ENCODE data around the gene TUSC7. TPM values are rescaled to one million over a fixed set of nuclear protein-coding genes. Genes with fewer than 3 reads are reported as not detected.

The TUSC7 gene
- total RNA-seq: not detected
- not detected for polyA plus RNA-seq

DNA sequence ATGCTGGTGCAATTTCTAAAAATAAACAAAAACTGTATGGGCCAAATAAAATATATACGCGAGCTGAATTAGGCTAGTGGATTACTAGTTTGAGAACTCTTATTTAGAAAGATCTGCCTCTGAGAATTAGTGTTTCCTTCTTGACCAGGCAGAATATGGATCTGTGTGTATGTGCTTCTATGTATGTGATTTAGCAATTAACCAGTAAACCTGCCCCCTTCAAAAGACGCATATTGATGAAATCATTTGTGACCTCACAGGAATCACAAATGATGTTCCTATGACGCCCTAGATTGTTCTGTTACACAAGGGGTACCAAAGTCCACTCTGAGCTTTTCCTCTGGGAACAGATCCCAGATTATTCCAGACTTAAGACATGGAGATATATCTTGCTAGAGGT, at the start of gene TUSC7:
Gene TUSC7, plus strand, starts transcription at position 301 of the 400 bp plus-strand sequence.
- DNase-seq (ENCODE audit: extremely low spot score): no peak
- Histone ChIP-seq H3K4me3 (ENCODE audit: low read depth, low read length) (no peak within 1 kb of the TSS), H3K27ac (ENCODE audit: low read depth) (no peak within 1 kb of the TSS), H3K36me3 (ENCODE audit: insufficient read depth) (no peaks in the 10 kb centered on the region), H3K4me1 (ENCODE audit: insufficient read depth) (no peaks in the 10 kb centered on the region)
- WGBS: 93% methylated on average over 4 of the region's 4 CpGs

DNA sequence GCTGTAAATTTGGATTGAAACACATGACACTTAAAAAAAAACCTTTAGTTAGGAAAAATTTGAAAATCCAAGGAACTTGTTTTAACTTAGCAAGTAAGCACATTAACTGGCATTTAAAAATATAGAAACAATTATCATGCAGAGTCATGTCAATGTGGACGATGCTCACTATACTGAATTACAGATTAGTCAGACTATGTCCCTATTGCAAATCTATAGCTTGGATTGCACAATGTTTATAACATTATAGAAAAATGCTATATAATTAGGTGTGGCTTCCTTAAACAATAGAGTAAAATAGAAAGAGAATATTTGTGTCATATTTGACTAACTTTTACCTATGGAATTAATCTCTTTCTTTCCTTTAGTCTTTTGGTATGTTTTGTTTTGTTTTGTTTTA, 48.4 kb upstream of the TUSC7 start:
- 95% methylated on average over 1 of the region's 1 CpG for WGBS
- Histone ChIP-seq H3K27ac (ENCODE audit: low read depth) (no peak overlapping the region), H3K36me3 (ENCODE audit: insufficient read depth) (no peaks in the 10 kb centered on the region), H3K4me3 (ENCODE audit: low read depth, low read length) (no peak overlapping the region), H3K4me1 (ENCODE audit: insufficient read depth) (no peaks in the 10 kb centered on the region)
- DNase-seq (ENCODE audit: extremely low spot score): no peak

DNA sequence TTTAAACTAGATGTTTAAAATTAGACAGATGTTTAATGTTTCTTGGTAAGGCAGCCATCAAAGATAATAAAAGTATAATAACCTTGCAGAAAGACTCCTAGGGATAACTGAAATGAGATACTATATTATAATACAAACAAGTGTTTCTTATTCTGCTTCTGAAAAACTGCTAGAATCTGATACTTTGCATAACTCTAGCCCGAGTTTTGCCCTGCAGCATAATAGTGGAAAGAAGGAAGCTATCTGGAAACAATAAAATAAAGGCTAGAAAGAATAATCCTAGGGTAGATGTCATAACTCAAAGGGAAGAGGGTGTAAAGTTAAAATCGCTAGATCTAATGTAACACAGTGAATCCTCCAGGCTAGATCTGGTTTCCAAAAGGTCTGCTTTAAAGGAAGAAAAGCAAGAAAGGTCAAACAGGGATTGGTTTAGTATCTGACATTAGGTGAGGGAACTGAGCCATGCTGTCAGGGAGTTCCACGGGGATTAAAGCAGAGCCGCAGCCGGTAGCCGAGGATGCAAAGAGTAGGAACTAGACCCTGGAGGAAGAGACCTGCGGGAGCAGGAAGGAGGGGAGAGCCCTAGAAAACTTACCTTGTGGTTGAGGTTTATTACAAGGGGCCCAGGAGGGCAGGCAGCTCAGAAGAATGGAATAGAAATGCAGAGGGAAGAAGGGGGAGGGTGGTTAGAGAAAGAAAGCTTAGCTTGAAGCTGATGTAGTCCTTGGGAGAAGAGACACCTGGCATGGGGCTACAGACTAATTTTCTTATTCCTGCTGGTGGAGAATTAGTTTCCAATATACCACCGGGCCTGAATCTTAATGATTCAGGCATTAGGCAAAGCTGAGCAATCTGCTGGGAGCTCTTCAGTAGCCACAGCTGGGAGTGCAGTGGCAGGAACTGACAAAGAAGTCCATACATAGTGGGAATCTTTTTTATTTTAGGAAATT, 46.1 kb upstream of the TUSC7 start:
- Histone ChIP-seq H3K27ac (ENCODE audit: low read depth) (no peak overlapping the region), H3K36me3 (ENCODE audit: insufficient read depth) (no peaks in the 10 kb centered on the region), H3K4me3 (ENCODE audit: low read depth, low read length) (no peak overlapping the region), H3K4me1 (ENCODE audit: insufficient read depth) (no peaks in the 10 kb centered on the region)
- 23% methylated on average over 8 of the region's 8 CpGs for WGBS
- DNase-seq (ENCODE audit: extremely low spot score): peak; percentile 4

DNA sequence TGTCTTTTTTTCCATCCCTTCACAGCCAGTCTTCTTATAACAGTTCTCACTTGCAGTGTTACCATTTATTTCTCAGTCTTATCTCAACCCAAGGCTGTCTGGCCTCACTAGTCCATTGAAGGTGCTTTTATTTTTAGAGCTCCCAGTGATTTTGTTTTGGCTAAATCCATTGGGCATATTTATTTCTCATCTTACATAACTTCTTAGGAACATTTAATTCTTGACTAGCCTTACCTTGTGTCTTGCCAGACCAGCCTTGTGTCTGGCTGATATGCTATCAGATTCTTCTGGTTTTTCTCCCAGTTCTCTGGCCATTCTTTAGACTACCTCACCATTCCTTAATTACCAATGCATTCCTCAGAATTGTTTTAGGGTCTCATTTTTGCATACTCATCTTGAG, 42.3 kb upstream of the TUSC7 start:
- no peak overlapping the region for H3K4me3 ChIP-seq (ENCODE audit: low read depth, low read length)
- H3K36me3 ChIP-seq (ENCODE audit: insufficient read depth): no peaks in the 10 kb centered on the region
- H3K4me1 ChIP-seq (ENCODE audit: insufficient read depth): no peaks in the 10 kb centered on the region
- H3K27ac ChIP-seq (ENCODE audit: low read depth): no peak overlapping the region
- DNase-seq (ENCODE audit: extremely low spot score): no peak

DNA sequence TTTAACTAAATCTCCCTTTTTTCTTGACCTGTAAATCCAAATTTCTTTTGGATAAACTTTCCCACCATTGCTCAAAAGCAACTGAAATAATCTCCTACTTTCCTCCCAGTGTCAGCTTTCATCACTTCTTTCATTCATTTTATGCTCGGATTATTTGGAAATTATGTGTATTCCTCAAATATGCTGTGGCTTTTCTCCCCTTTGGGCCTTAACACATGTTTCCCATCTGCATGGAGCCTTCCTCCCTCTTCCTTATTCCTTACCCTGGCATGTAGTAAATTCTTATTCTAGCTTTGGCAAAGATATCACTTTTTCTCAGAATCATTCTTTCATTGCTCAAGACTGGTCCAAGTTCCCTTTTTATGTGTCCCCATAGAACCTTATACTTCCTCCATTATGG, 41.8 kb upstream of the TUSC7 start:
- WGBS: 91% methylated on average over 1 of the region's 1 CpG
- no peak for DNase-seq (ENCODE audit: extremely low spot score)
- Histone ChIP-seq H3K36me3 (ENCODE audit: insufficient read depth) (no peaks in the 10 kb centered on the region), H3K4me3 (ENCODE audit: low read depth, low read length) (no peak overlapping the region), H3K4me1 (ENCODE audit: insufficient read depth) (no peaks in the 10 kb centered on the region), H3K27ac (ENCODE audit: low read depth) (no peak overlapping the region)

DNA sequence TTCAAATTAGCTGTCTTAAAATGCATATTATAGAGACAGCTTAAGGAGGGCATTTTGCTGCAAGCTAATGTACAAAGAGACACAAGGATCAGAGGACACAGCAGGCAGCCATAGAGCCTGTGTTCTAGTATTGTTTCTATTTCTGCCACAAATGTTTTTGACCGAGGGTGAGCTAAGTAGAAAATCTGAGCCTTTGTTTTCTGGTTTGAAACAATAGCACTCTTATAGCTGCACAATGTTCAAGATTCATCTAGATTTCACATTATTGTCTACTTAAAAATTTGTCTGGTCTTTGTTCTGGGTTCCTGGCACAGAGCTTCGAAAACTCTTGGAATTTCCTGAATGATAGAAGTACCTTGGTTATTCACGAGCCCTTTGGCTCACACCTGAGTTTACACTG, 40.0 kb upstream of the TUSC7 start:
- DNase-seq (ENCODE audit: extremely low spot score): no peak
- H3K4me1 ChIP-seq (ENCODE audit: insufficient read depth): no peaks in the 10 kb centered on the region
- 85% methylated on average over 3 of the region's 3 CpGs for WGBS

DNA sequence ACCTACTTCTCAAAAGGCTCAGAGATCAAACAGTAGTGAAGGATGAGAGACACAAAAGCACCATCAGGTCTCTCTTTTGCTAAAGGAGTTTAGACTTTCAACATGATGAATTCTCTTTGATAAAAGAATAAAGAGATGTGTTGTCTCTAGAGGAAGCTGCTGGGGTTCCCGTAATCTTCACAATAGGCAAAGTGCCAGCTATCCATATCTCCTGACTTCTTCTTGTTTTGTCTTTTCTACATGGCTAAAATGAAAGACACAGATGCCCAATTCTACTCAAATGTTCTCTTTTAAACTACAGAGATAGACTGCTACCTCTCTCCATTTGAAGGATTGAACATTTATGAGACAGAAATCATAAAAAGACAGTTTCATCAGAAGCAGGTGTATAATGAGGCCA, 38.4 kb upstream of the TUSC7 start:
- Histone ChIP-seq H3K4me1 (ENCODE audit: insufficient read depth) (no peaks in the 10 kb centered on the region), H3K36me3 (ENCODE audit: insufficient read depth) (no peaks in the 10 kb centered on the region), H3K27ac (ENCODE audit: low read depth) (no peak overlapping the region), H3K4me3 (ENCODE audit: low read depth, low read length) (no peak overlapping the region)
- WGBS: 26% methylated on average over 1 of the region's 1 CpG
- DNase-seq (ENCODE audit: extremely low spot score): no peak

More for the DNA sequence above, 40.0 kb upstream of the TUSC7 start:
- Histone ChIP-seq H3K36me3 (ENCODE audit: insufficient read depth) (no peaks in the 10 kb centered on the region), H3K27ac (ENCODE audit: low read depth) (no peak overlapping the region), H3K4me3 (ENCODE audit: low read depth, low read length) (no peak overlapping the region)

DNA sequence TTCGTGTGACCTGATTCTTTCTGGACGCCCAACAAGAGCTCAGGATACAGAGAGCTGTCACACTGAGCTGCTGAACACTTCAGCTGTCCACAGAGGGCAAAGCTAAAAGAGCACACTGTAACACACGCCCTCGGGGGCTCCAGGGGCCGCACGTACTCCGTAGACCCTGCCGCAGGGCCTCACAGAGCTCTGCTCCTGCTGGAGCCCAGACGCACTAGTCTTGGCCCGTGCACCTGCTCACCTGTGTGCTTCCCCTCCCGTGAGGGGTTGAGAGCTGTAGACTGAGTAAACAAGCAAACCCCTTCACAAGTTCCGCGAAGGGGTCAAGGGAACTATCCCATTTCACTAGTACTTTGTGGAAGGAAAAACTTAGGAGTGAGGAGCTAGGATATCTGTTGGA, 30.7 kb upstream of the TUSC7 start:
- WGBS: 77% methylated on average over 13 of the region's 13 CpGs
- H3K36me3 ChIP-seq (ENCODE audit: insufficient read depth): no peaks in the 10 kb centered on the region
- no peaks in the 10 kb centered on the region for H3K4me1 ChIP-seq (ENCODE audit: insufficient read depth)

DNA sequence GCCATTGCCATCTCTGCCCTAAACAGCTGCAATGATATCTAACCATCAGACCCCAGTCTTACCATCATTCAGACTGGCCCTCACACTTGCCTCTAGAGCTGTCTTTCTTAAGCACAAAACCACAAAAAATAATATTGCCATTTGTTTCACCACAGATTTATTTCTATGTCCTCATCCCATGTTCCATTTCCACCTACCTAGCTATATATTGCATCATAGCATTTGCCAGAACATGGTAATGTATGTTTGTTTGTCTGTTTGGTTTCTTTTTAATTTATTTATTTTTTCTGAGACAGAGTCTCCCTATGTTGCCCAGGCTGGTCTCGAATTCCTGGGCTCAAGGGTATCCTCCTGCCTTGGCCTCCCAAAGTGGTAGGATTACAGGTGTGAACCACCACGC, 18.5 kb upstream of the TUSC7 start:
- 86% methylated on average over 2 of the region's 2 CpGs for WGBS
- no peak overlapping the region for H3K4me3 ChIP-seq (ENCODE audit: low read depth, low read length)
- no peaks in the 10 kb centered on the region for H3K36me3 ChIP-seq (ENCODE audit: insufficient read depth)
- no peaks in the 10 kb centered on the region for H3K4me1 ChIP-seq (ENCODE audit: insufficient read depth)
- no peak overlapping the region for H3K27ac ChIP-seq (ENCODE audit: low read depth)
- DNase-seq (ENCODE audit: extremely low spot score): no peak

More for the DNA sequence above, 30.7 kb upstream of the TUSC7 start:
- no peak for DNase-seq (ENCODE audit: extremely low spot score)
- Histone ChIP-seq H3K4me3 (ENCODE audit: low read depth, low read length) (no peak overlapping the region), H3K27ac (ENCODE audit: low read depth) (no peak overlapping the region)

DNA sequence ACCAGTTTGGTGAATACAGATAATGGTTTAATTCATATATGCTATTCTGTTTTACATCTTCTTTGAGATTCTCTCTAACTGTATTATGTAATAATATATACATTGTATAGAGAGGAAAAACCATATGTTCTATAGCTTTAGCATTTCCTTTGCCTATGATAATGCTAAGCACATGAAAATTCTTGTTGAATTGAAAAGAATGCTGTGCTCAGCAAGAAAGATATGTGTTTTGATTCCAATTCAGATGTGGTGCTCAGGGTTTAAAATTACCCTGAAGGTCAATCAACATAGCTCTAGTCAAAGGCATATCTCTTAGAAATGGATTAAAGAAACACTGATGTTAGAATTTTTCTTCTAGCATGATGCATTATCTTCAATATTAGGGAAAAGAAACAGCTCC, 8.5 kb upstream of the TUSC7 start:
- H3K4me1 ChIP-seq (ENCODE audit: insufficient read depth): no peaks in the 10 kb centered on the region
- DNase-seq (ENCODE audit: extremely low spot score): no peak
- no peaks in the 10 kb centered on the region for H3K36me3 ChIP-seq (ENCODE audit: insufficient read depth)
- H3K27ac ChIP-seq (ENCODE audit: low read depth): no peak overlapping the region
- no peak overlapping the region for H3K4me3 ChIP-seq (ENCODE audit: low read depth, low read length)

DNA sequence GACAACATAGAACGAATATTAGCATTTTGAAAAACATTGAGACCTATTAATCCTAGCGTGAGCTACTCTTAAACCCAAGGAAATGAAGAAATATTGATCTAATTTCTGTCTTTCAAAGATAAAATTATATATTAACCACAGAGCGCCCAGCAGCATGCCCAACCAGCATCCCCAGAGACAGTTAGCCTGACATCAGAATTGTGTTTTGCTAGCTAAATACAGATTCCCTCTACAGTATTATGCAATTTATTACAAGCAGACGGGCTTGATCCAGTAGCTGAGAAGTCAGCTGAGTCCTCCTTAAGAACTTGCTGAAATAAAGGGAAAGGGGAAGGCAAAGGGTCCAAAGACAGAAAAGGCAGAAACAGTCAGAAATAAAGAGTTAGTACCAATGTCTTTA, 7.2 kb upstream of the TUSC7 start:
- H3K27ac ChIP-seq (ENCODE audit: low read depth): no peak overlapping the region
- no peaks in the 10 kb centered on the region for H3K4me1 ChIP-seq (ENCODE audit: insufficient read depth)
- H3K36me3 ChIP-seq (ENCODE audit: insufficient read depth): no peaks in the 10 kb centered on the region
- WGBS: 82% methylated on average over 4 of the region's 4 CpGs
- DNase-seq (ENCODE audit: extremely low spot score): no peak
- H3K4me3 ChIP-seq (ENCODE audit: low read depth, low read length): no peak overlapping the region

DNA sequence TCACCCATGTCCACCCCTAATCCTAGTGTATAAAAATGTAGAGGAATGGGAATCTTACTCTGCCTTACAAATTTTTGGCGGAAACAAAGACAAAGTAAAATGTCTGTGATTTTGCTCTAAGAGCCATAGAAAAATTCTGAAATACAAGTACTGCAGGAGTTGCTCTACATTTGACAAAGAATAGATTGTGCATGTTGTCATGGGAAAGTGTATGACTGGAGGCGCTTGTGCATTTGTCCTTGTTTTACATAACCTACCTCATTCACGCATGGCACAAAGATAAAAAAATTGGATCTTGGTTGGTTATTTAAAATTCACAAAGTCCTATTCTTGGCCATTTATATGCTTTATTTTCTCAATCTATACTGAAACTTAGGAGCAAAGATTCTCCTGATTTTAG, 2.0 kb upstream of the TUSC7 start:
- Histone ChIP-seq H3K36me3 (ENCODE audit: insufficient read depth) (no peaks in the 10 kb centered on the region), H3K4me3 (ENCODE audit: low read depth, low read length) (no peak overlapping the region), H3K4me1 (ENCODE audit: insufficient read depth) (no peaks in the 10 kb centered on the region), H3K27ac (ENCODE audit: low read depth) (no peak overlapping the region)
- 92% methylated on average over 3 of the region's 3 CpGs for WGBS
- DNase-seq (ENCODE audit: extremely low spot score): no peak

DNA sequence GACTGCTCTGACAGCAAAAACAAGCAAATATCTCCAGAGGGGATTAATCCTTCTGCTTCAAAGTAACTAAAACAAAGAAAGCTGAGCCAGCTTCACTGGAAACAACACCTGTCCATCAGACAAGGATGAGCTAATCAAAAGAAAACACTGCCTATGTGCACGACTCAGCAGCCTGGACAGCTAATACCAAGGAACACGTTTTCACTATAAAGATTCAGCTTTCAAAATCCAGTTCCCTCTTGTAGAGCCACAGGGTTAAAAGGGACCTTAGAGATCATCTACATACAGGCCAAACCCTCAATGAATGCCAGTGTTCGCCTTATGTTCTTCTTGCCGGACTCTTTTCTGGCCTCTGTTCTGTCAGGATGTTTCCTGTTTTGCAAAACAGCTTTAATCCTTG, 6.9 kb downstream of the TUSC7 start:
- no peaks in the 10 kb centered on the region for H3K4me1 ChIP-seq (ENCODE audit: insufficient read depth)
- H3K36me3 ChIP-seq (ENCODE audit: insufficient read depth): no peaks in the 10 kb centered on the region
- no peak overlapping the region for H3K27ac ChIP-seq (ENCODE audit: low read depth)
- 68% methylated on average over 4 of the region's 4 CpGs for WGBS
- no peak overlapping the region for H3K4me3 ChIP-seq (ENCODE audit: low read depth, low read length)
- DNase-seq (ENCODE audit: extremely low spot score): no peak

DNA sequence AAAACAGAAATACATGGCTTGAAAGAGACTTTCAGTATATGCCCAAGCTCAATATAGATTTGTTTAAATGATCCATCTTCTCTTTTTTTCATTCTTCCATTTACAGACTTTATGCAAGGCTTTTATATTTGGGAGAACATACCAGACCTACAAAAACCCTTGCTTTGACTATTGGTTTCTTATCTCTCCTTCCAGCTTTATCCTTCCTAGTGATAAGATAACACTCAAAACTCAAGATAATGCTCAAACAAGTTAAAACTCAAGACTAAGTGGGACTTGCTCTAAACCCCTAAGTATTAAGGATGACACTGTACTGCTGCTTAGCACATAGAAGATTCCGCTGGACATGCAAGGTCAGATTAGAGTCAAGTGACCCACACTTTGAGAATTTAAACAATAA, 8.0 kb downstream of the TUSC7 start:
- no peak overlapping the region for H3K4me3 ChIP-seq (ENCODE audit: low read depth, low read length)
- H3K4me1 ChIP-seq (ENCODE audit: insufficient read depth): no peaks in the 10 kb centered on the region
- DNase-seq (ENCODE audit: extremely low spot score): no peak
- no peak overlapping the region for H3K27ac ChIP-seq (ENCODE audit: low read depth)
- no peaks in the 10 kb centered on the region for H3K36me3 ChIP-seq (ENCODE audit: insufficient read depth)
- WGBS: 73% methylated on average over 1 of the region's 1 CpG
